HG02938 (cell line): ENCODE results near the gene CD6.
"Not testable (repeated sequence)": the region's sequence is repeated elsewhere in the genome, so short reads cannot be mapped to it uniquely, and the experiment has no call there.

Experiments
- ATAC-seq: cut with Tn5 transposase; IDR thresholded peaks from one replicate; pipeline ENCODE4 v1.9.1; 2021; ENCODE audit warnings: mild to moderate bottlenecking, moderate library complexity; ENCODE audit not compliant: unreplicated experiment

Gene CD6

GRCh38 chr11:61049859-61050258 is 78.4 kb downstream of the CD6 start:
- no peak for ATAC-seq

GRCh38 chr11:61052182-61052972 is 80.9 kb downstream of the CD6 start:
- no peak for ATAC-seq

- ATAC-seq, result no peak
Observed at GRCh38 chr11:61053191-61053590, 81.7 kb downstream of the CD6 start.

- ATAC-seq, result no peak
Observed at GRCh38 chr11:61054513-61054912, 83.0 kb downstream of the CD6 start.

GRCh38 chr11:61054927-61055562 is 83.6 kb downstream of the CD6 start:
- ATAC-seq, result no peak

- no peak for ATAC-seq
Observed at GRCh38 chr11:61055776-61056175, 84.3 kb downstream of the CD6 start.

- no peak for ATAC-seq
Observed at GRCh38 chr11:61056571-61056970, 85.1 kb downstream of the CD6 start.

- ATAC-seq, result no peak
Observed at GRCh38 chr11:61056981-61057380, 85.5 kb downstream of the CD6 start.

- ATAC-seq, result no peak
Observed at GRCh38 chr11:61057615-61058014, 86.1 kb downstream of the CD6 start.

GRCh38 chr11:61058583-61059259 is 87.2 kb downstream of the CD6 start:
- no peak for ATAC-seq

GRCh38 chr11:61059260-61059752 is 87.8 kb downstream of the CD6 start:
- ATAC-seq, result no peak

- ATAC-seq, result peak; percentile 87
Observed at GRCh38 chr11:61061081-61061826, 89.8 kb downstream of the CD6 start.

GRCh38 chr11:61062181-61062930 is 90.9 kb downstream of the CD6 start:
- no peak for ATAC-seq

GRCh38 chr11:61065236-61065635 is 93.8 kb downstream of the CD6 start:
- not testable (repeated sequence) for ATAC-seq

- no peak for ATAC-seq
Observed at GRCh38 chr11:61065955-61066638, 94.6 kb downstream of the CD6 start.

- ATAC-seq, result no peak
Observed at GRCh38 chr11:61066645-61067044, 95.2 kb downstream of the CD6 start.

GRCh38 chr11:61067782-61068446 is 96.4 kb downstream of the CD6 start:
- no peak for ATAC-seq

GRCh38 chr11:61068581-61068980 is 97.1 kb downstream of the CD6 start:
- no peak for ATAC-seq

GRCh38 chr11:61069427-61069826 is 97.9 kb downstream of the CD6 start:
- ATAC-seq, result no peak
